Measurements from ENCODE around the gene PEX5.
"Not testable (repeated sequence)": the region's sequence is repeated elsewhere in the genome, so short reads cannot be mapped to it uniquely, and the experiment has no call there.

GRCh38 chr12:7213745-7214144, 24.3 kb downstream of the PEX5 start:
- TF ChIP-seq POLR2A (IDR thresholded peaks at IDR 0.05; ENCODE audit: low read length); GATA1 (IDR thresholded peaks at IDR 0.05; ENCODE audit: low read depth, low read length): not testable (repeated sequence)

Data from erythroblast (primary cell).